Activated CD8-positive, alpha-beta memory T cell treated with anti-CD3 and anti-CD28 coated beads for 36 hours (primary cell): ENCODE data around the gene EFNA3. TPM values are rescaled to one million over a fixed set of nuclear protein-coding genes. Genes with fewer than 3 reads are reported as not detected.

ENCODE experiments used
- CTCF ChIA-PET: fragments of 350-600 bp; sonication (Branson Sonifier 250); formaldehyde crosslinking; loops from one replicate; lab custom pipeline; 2021; ENCODE audit warnings: antibody characterized with exemption; lab: Charles Lee
- POLR2A ChIA-PET: fragments of 350-600 bp; sonication (Branson Sonifier 250); formaldehyde crosslinking; loops from one replicate; lab custom pipeline; 2021; ENCODE audit warnings: antibody characterized with exemption; lab: Charles Lee
- total RNA-seq, 2 experiments: library from RNA; stranded (reverse); gene quantifications; one replicate each; pipeline ENCODE4 v1.2.3, GENCODE V29; 2021

Gene EFNA3
- total RNA-seq, 2 experiments from 2014 or later, result 3.1 to 3.5 TPM

GRCh38 chr1:155086128-155086741 is 7.6 kb downstream of the EFNA3 start:
- POLR2A ChIA-PET, result interaction anchor here (0.6 to 1.8 kb wide), 2 partner anchors 23 to 86 kb away, joined by 3 to 9 read pairs; partner anchors contain the start of gene KRTCAP2
- CTCF ChIA-PET, result interaction anchor here (0.5 to 5.5 kb wide), 19 partner anchors 10 to 180 kb away, joined by 3 to 127 read pairs (median 4); partner anchors contain the start of genes ADAM15, EFNA4, KRTCAP2 and TRIM46

- CTCF ChIA-PET, result interaction anchor here (0.9 to 5.5 kb wide), 12 partner anchors 11 to 180 kb away, joined by 3 to 127 read pairs (median 9); partner anchors contain the start of genes ADAM15, EFNA4, KRTCAP2 and TRIM46
- POLR2A ChIA-PET, result no interaction called here
These were observed 8.4 kb downstream of the EFNA3 start for GRCh38 chr1:155086856-155087535.

GRCh38 chr1:155091071-155092051 is 12.7 kb downstream of the EFNA3 start:
- ChIA-PET POLR2A (interaction anchor here (0.5 to 1.2 kb wide), 4 partner anchors 76 to 843 kb away, joined by 3 to 12 read pairs (median 4); partner anchors contain the start of genes KRTCAP2 and TRIM46), CTCF (interaction anchor here (0.6 to 5.3 kb wide), 33 partner anchors 11 to 941 kb away, joined by 3 to 78 read pairs (median 4); partner anchors contain the start of genes EFNA1, EFNA3, KRTCAP2 and SLC50A1)

- POLR2A ChIA-PET, result interaction anchor here (1.2 kb wide), 1 partner anchor 81 kb away, joined by 3 read pairs; the partner anchor contains the start of genes KRTCAP2 and TRIM46
- CTCF ChIA-PET, result interaction anchor here (0.6 to 5.3 kb wide), 28 partner anchors 12 to 368 kb away, joined by 3 to 78 read pairs (median 4); partner anchors contain the start of genes EFNA1, KRTCAP2, SLC50A1 and TRIM46
These were observed 13.5 kb downstream of the EFNA3 start for GRCh38 chr1:155092131-155092530.

- CTCF ChIA-PET, result interaction anchor here (1.1 to 5.3 kb wide), 9 partner anchors 12 to 368 kb away, joined by 3 to 78 read pairs (median 8); partner anchors contain the start of genes EFNA1, KRTCAP2, SLC50A1 and TRIM46
These were observed 14.0 kb downstream of the EFNA3 start for GRCh38 chr1:155092641-155093040.

GRCh38 chr1:155093911-155094621 is 15.4 kb downstream of the EFNA3 start:
- ChIA-PET CTCF (interaction anchor here (2.5 kb wide), 1 partner anchor 74 kb away, joined by 16 read pairs; no protein-coding TSS in a partner anchor), POLR2A (no interaction called here)

More at GRCh38 chr1:155092641-155093040, 14.0 kb downstream of the EFNA3 start:
- POLR2A ChIA-PET, result no interaction called here

GRCh38 chr1:155094622-155094948 is 15.9 kb downstream of the EFNA3 start:
- ChIA-PET CTCF (interaction anchor here (2.5 kb wide), 1 partner anchor 74 kb away, joined by 16 read pairs; no protein-coding TSS in a partner anchor), POLR2A (no interaction called here)

- CTCF ChIA-PET, result interaction anchor here (0.7 kb wide), 1 partner anchor 337 kb away, joined by 3 read pairs; no protein-coding TSS in a partner anchor
- POLR2A ChIA-PET, result no interaction called here
These were observed 20.7 kb downstream of the EFNA3 start for GRCh38 chr1:155099331-155099730.

GRCh38 chr1:155103325-155103724 is 24.7 kb downstream of the EFNA3 start:
- POLR2A ChIA-PET, result no interaction called here
- CTCF ChIA-PET, result interaction anchor here (2.1 kb wide), 1 partner anchor 65 kb away, joined by 7 read pairs; no protein-coding TSS in a partner anchor

GRCh38 chr1:155104605-155105534 is 26.2 kb downstream of the EFNA3 start:
- CTCF ChIA-PET, result interaction anchor here (1.0 kb wide), 1 partner anchor 13 kb away, joined by 3 read pairs; no protein-coding TSS in a partner anchor
- POLR2A ChIA-PET, result no interaction called here

GRCh38 chr1:155105604-155106011 is 27.0 kb downstream of the EFNA3 start:
- POLR2A ChIA-PET, result no interaction called here
- CTCF ChIA-PET, result no interaction called here

GRCh38 chr1:155106862-155107261 is 28.2 kb downstream of the EFNA3 start:
- POLR2A ChIA-PET, result interaction anchor here (0.6 kb wide), 1 partner anchor 141 kb away, joined by 3 read pairs; no protein-coding TSS in a partner anchor
- CTCF ChIA-PET, result interaction anchor here (0.5 to 1.1 kb wide), 2 partner anchors 22 to 485 kb away, joined by 3 to 4 read pairs; no protein-coding TSS in a partner anchor

- ChIA-PET POLR2A (no interaction called here), CTCF (interaction anchor here (0.5 to 1.1 kb wide), 3 partner anchors 16 to 484 kb away, joined by 3 to 4 read pairs (median 3); no protein-coding TSS in a partner anchor)
These were observed 28.9 kb downstream of the EFNA3 start for GRCh38 chr1:155107309-155108264.

- POLR2A ChIA-PET, result no interaction called here
- CTCF ChIA-PET, result interaction anchor here (0.9 kb wide), 1 partner anchor 17 kb away, joined by 3 read pairs; no protein-coding TSS in a partner anchor
These were observed 29.7 kb downstream of the EFNA3 start for GRCh38 chr1:155108296-155108695.

GRCh38 chr1:155110381-155110780 is 31.7 kb downstream of the EFNA3 start:
- ChIA-PET POLR2A (no interaction called here), CTCF (no interaction called here)
